WTC11 (cell line): ENCODE data around the gene NDUFA11. TPM values are rescaled to one million over a fixed set of nuclear protein-coding genes. Genes with fewer than 3 reads are reported as not detected.
A peak's percentile ranks its signal among the peaks of the same experiment; 100 is the strongest.

Experiments
- ATAC-seq: fragments of 200-7000 bp; cut with Tn5 transposase; 2 replicates; pipeline ENCODE4 v1.10.0; 2021; ENCODE audit warnings: mild to moderate bottlenecking, moderate library complexity
- CTCF ChIA-PET: fragments of 300-600 bp; sonication (Branson Sonifier 250); formaldehyde crosslinking; loops from one replicate; lab custom pipeline; 2021; ENCODE audit warnings: antibody characterized with exemption; lab: Charles Lee
- POLR2A ChIA-PET: fragments of 350-600 bp; sonication (Branson Sonifier 250); formaldehyde crosslinking; loops from one replicate; lab custom pipeline; 2021; ENCODE audit warnings: antibody characterized with exemption; lab: Charles Lee
- DNase-seq: peaks from one replicate; pipeline ENCODE4 v3.0.0; 2021; ENCODE audit warnings: low spot score
- H3K27ac Mint-ChIP-seq: 2 replicates; pipeline ENCODE4 v1.8.0; 2021; ENCODE audit warnings: mixed read lengths
- H3K27me3 Mint-ChIP-seq: 2 replicates; pipeline ENCODE4 v1.8.0; 2021; ENCODE audit warnings: low read depth, mild to moderate bottlenecking, moderate library complexity, mixed read lengths
- H3K36me3 Mint-ChIP-seq: 2 replicates; pipeline ENCODE4 v1.8.0; 2021; ENCODE audit warnings: mixed read lengths
- H3K4me1 Mint-ChIP-seq: 2 replicates; pipeline ENCODE4 v1.8.0; 2022; ENCODE audit warnings: mixed read lengths
- H3K4me3 Mint-ChIP-seq: 2 replicates; pipeline ENCODE4 v1.8.0; 2021; ENCODE audit warnings: mild to moderate bottlenecking, moderate library complexity, mixed read lengths
- H3K9me3 Mint-ChIP-seq: 2 replicates; pipeline ENCODE4 v1.8.0; 2021; ENCODE audit warnings: mixed read lengths
- AFF4 ChIP-seq: sonication (generic); formaldehyde crosslinking; IDR thresholded peaks from 2 replicates; pipeline ENCODE4 v1.8.1; 2023; ENCODE audit warnings: mild to moderate bottlenecking, missing genetic modification reagents, borderline replicate concordance
- CREM ChIP-seq: sonication (generic); formaldehyde crosslinking; IDR thresholded peaks from 2 replicates; pipeline ENCODE4 v1.8.1; 2022; ENCODE audit warnings: mild to moderate bottlenecking, missing genetic modification reagents, moderate library complexity
- E2F1 ChIP-seq: sonication (generic); formaldehyde crosslinking; IDR thresholded peaks from 2 replicates; pipeline ENCODE4 v1.8.0; 2022; ENCODE audit warnings: mild to moderate bottlenecking, missing genetic modification reagents
- FOXJ3 ChIP-seq: sonication (generic); formaldehyde crosslinking; IDR thresholded peaks from 2 replicates; pipeline ENCODE4 v1.9.0; 2021; ENCODE audit warnings: missing genetic modification reagents, mild to moderate bottlenecking, borderline replicate concordance
- FOXK1 ChIP-seq: sonication (generic); formaldehyde crosslinking; IDR thresholded peaks from 2 replicates; pipeline ENCODE4 v1.8.0; 2022; ENCODE audit warnings: mild to moderate bottlenecking, moderate library complexity, missing genetic modification reagents
- GABPB1 ChIP-seq: sonication (generic); formaldehyde crosslinking; IDR thresholded peaks from 2 replicates; pipeline ENCODE4 v1.8.1; 2023; ENCODE audit warnings: mild to moderate bottlenecking, missing genetic modification reagents
- HMGXB4 ChIP-seq: sonication (generic); formaldehyde crosslinking; IDR thresholded peaks from 2 replicates; pipeline ENCODE4 v1.8.1; 2023; ENCODE audit warnings: mild to moderate bottlenecking, moderate library complexity, missing genetic modification reagents
- JAZF1 ChIP-seq: fragments of 250-450 bp; sonication (Bioruptor Pico); IDR thresholded peaks from 2 replicates; pipeline ENCODE4 v1.9.0; 2021; ENCODE audit warnings: moderate library complexity, mild to moderate bottlenecking, inconsistent platforms
- NFATC4 ChIP-seq: fragments of 250-450 bp; sonication (Bioruptor Pico); IDR thresholded peaks from 2 replicates; pipeline ENCODE4 v1.9.0; 2021; ENCODE audit warnings: mild to moderate bottlenecking
- NR2C2 ChIP-seq: sonication (generic); formaldehyde crosslinking; IDR thresholded peaks from 2 replicates; pipeline ENCODE4 v1.8.0; 2022; ENCODE audit warnings: mild to moderate bottlenecking, missing genetic modification reagents
- NR3C1 ChIP-seq: sonication (generic); formaldehyde crosslinking; conservative IDR thresholded peaks from 2 replicates; pipeline ENCODE4 v1.8.1; 2023; ENCODE audit warnings: low read depth, mild to moderate bottlenecking, missing genetic modification reagents
- OVOL2 ChIP-seq: fragments of 250-450 bp; sonication (Bioruptor Pico); IDR thresholded peaks from 2 replicates; pipeline ENCODE4 v1.9.0; 2021; ENCODE audit warnings: mild to moderate bottlenecking, borderline replicate concordance
- SMAD4 ChIP-seq: sonication (generic); formaldehyde crosslinking; IDR thresholded peaks from 2 replicates; pipeline ENCODE4 v1.8.0; 2022; ENCODE audit warnings: mild to moderate bottlenecking, missing genetic modification reagents
- TCF7 ChIP-seq: sonication (generic); formaldehyde crosslinking; IDR thresholded peaks from 2 replicates; pipeline ENCODE4 v1.8.0; 2022; ENCODE audit warnings: mild to moderate bottlenecking, low read depth, missing genetic modification reagents, moderate library complexity
- TEAD4 ChIP-seq: sonication (generic); formaldehyde crosslinking; IDR thresholded peaks from 2 replicates; pipeline ENCODE4 v1.8.0; 2022; ENCODE audit warnings: mild to moderate bottlenecking, missing genetic modification reagents
- TP53 ChIP-seq: sonication (generic); formaldehyde crosslinking; IDR thresholded peaks from 2 replicates; pipeline ENCODE4 v1.8.1; 2023; ENCODE audit warnings: mild to moderate bottlenecking, missing genetic modification reagents
- USF2 ChIP-seq: sonication (generic); formaldehyde crosslinking; IDR thresholded peaks from 2 replicates; pipeline ENCODE4 v1.8.1; 2023; ENCODE audit warnings: mild to moderate bottlenecking, missing genetic modification reagents, moderate library complexity
- ZNF121 ChIP-seq: sonication (generic); formaldehyde crosslinking; IDR thresholded peaks from 2 replicates; pipeline ENCODE4 v1.8.0; 2023; ENCODE audit warnings: missing genetic modification reagents
- ZNF138 ChIP-seq: sonication (generic); formaldehyde crosslinking; conservative IDR thresholded peaks from 2 replicates; pipeline ENCODE4 v1.8.1; 2022; ENCODE audit warnings: mild to moderate bottlenecking, moderate library complexity, missing genetic modification reagents
- total RNA-seq: library from RNA; stranded (reverse); gene quantifications from 3 replicates; pipeline ENCODE4 v1.2.3, GENCODE V29; 2021
- TF ChIP-seq, protein P1 (sequence below): sonication (generic); formaldehyde crosslinking; IDR thresholded peaks from 2 replicates; pipeline ENCODE4 v1.8.1; 2022; ENCODE audit warnings: low read depth, mild to moderate bottlenecking, moderate library complexity, missing genetic modification reagents, borderline replicate concordance

The NDUFA11 gene
- total RNA-seq, 1 experiment from 2014 or later, result 261 TPM

- TF ChIP-seq USF2, result 0 out of 2 replicates have a peak, but pooled peaks have one; percentile 23
- no peak for TF ChIP-seq HMGXB4
- no peak for TF ChIP-seq AFF4 (CRISPR knock-in tag)
- no peak for TF ChIP-seq ZNF121 (CRISPR knock-in tag)
- TF ChIP-seq NR3C1 (CRISPR knock-in tag), result no peak
Observed at GRCh38 chr19:5951338-5951861, 47.8 kb upstream of the NDUFA11 start (continued).

- POLR2A ChIA-PET, result interaction anchor here (1.0 kb wide), 1 partner anchor 47 kb away, joined by 3 read pairs; the partner anchor contains the start of gene NDUFA11
- TF ChIP-seq GABPB1 (CRISPR knock-in tag) (no peak), CREM (CRISPR knock-in tag) (no peak), TP53 (CRISPR knock-in tag) (no peak), ZNF138 (CRISPR knock-in tag) (no peak), JAZF1 (no peak), FOXK1 (CRISPR knock-in tag) (no peak), TEAD4 (no peak), NFATC4 (CRISPR knock-in tag) (no peak), OVOL2 (CRISPR knock-in tag) (no peak), E2F1 (CRISPR knock-in tag) (no peak), FOXJ3 (no peak), TCF7 (CRISPR knock-in tag) (no peak), SMAD4 (CRISPR knock-in tag) (no peak), NR2C2 (CRISPR knock-in tag) (no peak)
- TF ChIP-seq, protein P1, sequence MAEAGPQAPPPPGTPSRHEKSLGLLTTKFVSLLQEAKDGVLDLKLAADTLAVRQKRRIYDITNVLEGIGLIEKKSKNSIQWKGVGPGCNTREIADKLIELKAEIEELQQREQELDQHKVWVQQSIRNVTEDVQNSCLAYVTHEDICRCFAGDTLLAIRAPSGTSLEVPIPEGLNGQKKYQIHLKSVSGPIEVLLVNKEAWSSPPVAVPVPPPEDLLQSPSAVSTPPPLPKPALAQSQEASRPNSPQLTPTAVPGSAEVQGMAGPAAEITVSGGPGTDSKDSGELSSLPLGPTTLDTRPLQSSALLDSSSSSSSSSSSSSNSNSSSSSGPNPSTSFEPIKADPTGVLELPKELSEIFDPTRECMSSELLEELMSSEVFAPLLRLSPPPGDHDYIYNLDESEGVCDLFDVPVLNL (CRISPR knock-in tag), result no peak
- no peaks in the 10 kb centered on the region for H3K9me3 Mint-ChIP-seq
- ATAC-seq (no peak), DNase-seq (no peak)
- CTCF ChIA-PET, result interaction anchor here (1.2 to 9.0 kb wide), 9 partner anchors 9 to 147 kb away, joined by 3 to 95 read pairs (median 8); partner anchors contain the start of gene VMAC
- H3K36me3 Mint-ChIP-seq, result peaks cover 4% of the 10 kb centered on the region; the same call in 1 of the 2 replicates
- no peaks in the 10 kb centered on the region; the same call in 1 of the 2 replicates for H3K27me3 Mint-ChIP-seq
- no peak overlapping the region for H3K4me3 Mint-ChIP-seq
- H3K4me1 Mint-ChIP-seq, result peaks cover 85% of the 10 kb centered on the region
- H3K27ac Mint-ChIP-seq, result peak overlapping the region; percentile 48
Observed at GRCh38 chr19:5950741-5951140, 47.2 kb upstream of the NDUFA11 start.
